ENCODE measurements around the gene FGFR1OP2. TPM values are rescaled to one million over a fixed set of nuclear protein-coding genes. Genes with fewer than 3 reads are reported as not detected.

Gene FGFR1OP2
- total and polyA plus RNA-seq, 2 of the 4 experiments (the other 2 are of a cell fraction) = 26.7 to 31.0 TPM

DNA sequence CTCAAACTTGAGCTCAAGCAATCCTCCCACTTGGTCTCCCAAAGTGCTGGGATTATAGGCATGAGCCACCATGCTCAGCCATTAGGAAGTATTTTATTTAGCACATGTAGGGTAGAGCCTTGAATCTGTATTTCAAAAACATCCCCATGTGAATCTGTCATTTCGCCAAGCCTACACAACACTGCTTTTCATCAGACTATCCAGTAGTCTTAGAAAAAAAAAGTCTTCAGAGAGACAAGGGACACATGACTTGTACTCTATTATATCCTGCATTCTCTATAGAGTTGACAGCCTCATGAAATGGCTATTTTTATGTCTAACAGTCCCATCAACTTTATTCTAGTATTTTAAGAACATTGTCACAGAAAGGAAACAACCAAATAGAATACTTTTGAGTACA is 40.5 kb downstream of the FGFR1OP2 start:
- intact Hi-C loops (cut with micrococcal nuclease) = no loop called here

More for the DNA sequence above, 40.5 kb downstream of the FGFR1OP2 start:
- H2AK5ac ChIP-seq (ENCODE audit: low read depth, low read length) = no peak overlapping the region
- no peak overlapping the region for H4K5ac ChIP-seq (ENCODE audit: low read depth, low read length)
- H2BK15ac ChIP-seq (ENCODE audit: low read depth, low read length) = no peak overlapping the region
- H3K23ac ChIP-seq (ENCODE audit: low read depth, low read length) = no peak overlapping the region
- no peaks in the 10 kb centered on the region for H4K20me1 ChIP-seq (ENCODE audit: insufficient read depth, low read length)
- peaks cover 4% of the 10 kb centered on the region; the same call in 1 of the 2 replicates for H3K36me3 ChIP-seq (ENCODE audit: control insufficient read depth, insufficient read depth, low read length)
- H2BK120ac ChIP-seq (ENCODE audit: low read depth, low read length) = no peak overlapping the region
- no peak for ATAC-seq (ENCODE audit: low read depth)
- CTCF ChIA-PET = no interaction called here
- no peak overlapping the region for H2AK9ac ChIP-seq (replicated peaks; ENCODE audit: low read depth, low read length, poor library complexity)
- H3K56ac ChIP-seq (ENCODE audit: extremely low read depth, insufficient read depth, low read length) = no peak overlapping the region
- no TSS peak for BruUV-seq (replicated peaks)
- H2BK5ac ChIP-seq (ENCODE audit: low read depth, low read length, poor library complexity, severe bottlenecking) = no peak overlapping the region
- no peak overlapping the region for H3K9ac ChIP-seq (ENCODE audit: low read depth, low read length)
- no peak overlapping the region for H3K4me3 ChIP-seq (ENCODE audit: insufficient read depth, low read depth, low read length)
- in situ Hi-C loops (cut with MboI; ENCODE audit: low sequenced_read_pairs) = no loop called here
- DNase-seq = no peak
- H3K4me2 ChIP-seq (ENCODE audit: low read depth, low read length) = no peak overlapping the region
- no peak overlapping the region for H2BK20ac ChIP-seq (ENCODE audit: low read depth, low read length)
- no peak overlapping the region for H3K27ac ChIP-seq (ENCODE audit: insufficient read depth, low read length)
- no peak overlapping the region for H3K18ac ChIP-seq (ENCODE audit: low read depth, low read length)
- WGBS, 2 experiments (ENCODE audit: extremely low coverage in 2 of 2, insufficient read length in 1 of 2) = no CpG with 5 or more reads among the region's 1 CpG
- H3K79me1 ChIP-seq (ENCODE audit: low read depth in 1 of 2, low read length in 2 of 2) = peaks cover 0 to 6% of the 10 kb centered on the region in 2 experiments; a peak in 2 of 4 replicates
- dilution Hi-C loops (cut with HindIII; ENCODE audit: low sequenced_read_pairs, unreplicated experiment) = no loop called here
- H3K4ac ChIP-seq (ENCODE audit: low read depth, low read length) = no peak overlapping the region
- H3K27me3 ChIP-seq (ENCODE audit: control insufficient read depth, insufficient read depth, low read length) = no peaks in the 10 kb centered on the region
- POLR2A ChIA-PET (ENCODE audit: unreplicated experiment) = no interaction called here
- TF ChIP-seq POLR2A (IDR thresholded peaks at IDR 0.05; ENCODE audit: low read depth, low read length) = no peak
- no peak for TF ChIP-seq FOS (IDR thresholded peaks at IDR 0.05; ENCODE audit: low read depth, low read length)
- TF ChIP-seq, protein P1, sequence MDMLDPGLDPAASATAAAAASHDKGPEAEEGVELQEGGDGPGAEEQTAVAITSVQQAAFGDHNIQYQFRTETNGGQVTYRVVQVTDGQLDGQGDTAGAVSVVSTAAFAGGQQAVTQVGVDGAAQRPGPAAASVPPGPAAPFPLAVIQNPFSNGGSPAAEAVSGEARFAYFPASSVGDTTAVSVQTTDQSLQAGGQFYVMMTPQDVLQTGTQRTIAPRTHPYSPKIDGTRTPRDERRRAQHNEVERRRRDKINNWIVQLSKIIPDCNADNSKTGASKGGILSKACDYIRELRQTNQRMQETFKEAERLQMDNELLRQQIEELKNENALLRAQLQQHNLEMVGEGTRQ (IDR thresholded peaks at IDR 0.05; ENCODE audit: low read depth, low read length) = no peak
- no peak for TF ChIP-seq MAZ (IDR thresholded peaks at IDR 0.05; ENCODE audit: borderline replicate concordance, low read depth, low read length)
- no peak for TF ChIP-seq RFX5 (IDR thresholded peaks at IDR 0.05; ENCODE audit: low read depth, low read length)
- no peak for TF ChIP-seq MXI1 (IDR thresholded peaks at IDR 0.05; ENCODE audit: borderline replicate concordance, low read depth, low read length)
- TF ChIP-seq, protein P2, sequence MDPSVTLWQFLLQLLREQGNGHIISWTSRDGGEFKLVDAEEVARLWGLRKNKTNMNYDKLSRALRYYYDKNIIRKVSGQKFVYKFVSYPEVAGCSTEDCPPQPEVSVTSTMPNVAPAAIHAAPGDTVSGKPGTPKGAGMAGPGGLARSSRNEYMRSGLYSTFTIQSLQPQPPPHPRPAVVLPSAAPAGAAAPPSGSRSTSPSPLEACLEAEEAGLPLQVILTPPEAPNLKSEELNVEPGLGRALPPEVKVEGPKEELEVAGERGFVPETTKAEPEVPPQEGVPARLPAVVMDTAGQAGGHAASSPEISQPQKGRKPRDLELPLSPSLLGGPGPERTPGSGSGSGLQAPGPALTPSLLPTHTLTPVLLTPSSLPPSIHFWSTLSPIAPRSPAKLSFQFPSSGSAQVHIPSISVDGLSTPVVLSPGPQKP (IDR thresholded peaks at IDR 0.05; ENCODE audit: borderline replicate concordance, low read depth, low read length) = no peak
- no peak for TF ChIP-seq BHLHE40 (IDR thresholded peaks at IDR 0.05; ENCODE audit: low read depth, low read length)
- no peak for TF ChIP-seq MAFK (IDR thresholded peaks at IDR 0.05; ENCODE audit: low read depth, low read length)
- no peak for TF ChIP-seq RAD21 (IDR thresholded peaks at IDR 0.05; ENCODE audit: low read length)
- TF ChIP-seq CHD1 (IDR thresholded peaks at IDR 0.05; ENCODE audit: low read depth, low read length) = no peak
- no peak for TF ChIP-seq SMC3 (IDR thresholded peaks at IDR 0.05; ENCODE audit: low read depth, low read length)
- TF ChIP-seq, protein P3, sequence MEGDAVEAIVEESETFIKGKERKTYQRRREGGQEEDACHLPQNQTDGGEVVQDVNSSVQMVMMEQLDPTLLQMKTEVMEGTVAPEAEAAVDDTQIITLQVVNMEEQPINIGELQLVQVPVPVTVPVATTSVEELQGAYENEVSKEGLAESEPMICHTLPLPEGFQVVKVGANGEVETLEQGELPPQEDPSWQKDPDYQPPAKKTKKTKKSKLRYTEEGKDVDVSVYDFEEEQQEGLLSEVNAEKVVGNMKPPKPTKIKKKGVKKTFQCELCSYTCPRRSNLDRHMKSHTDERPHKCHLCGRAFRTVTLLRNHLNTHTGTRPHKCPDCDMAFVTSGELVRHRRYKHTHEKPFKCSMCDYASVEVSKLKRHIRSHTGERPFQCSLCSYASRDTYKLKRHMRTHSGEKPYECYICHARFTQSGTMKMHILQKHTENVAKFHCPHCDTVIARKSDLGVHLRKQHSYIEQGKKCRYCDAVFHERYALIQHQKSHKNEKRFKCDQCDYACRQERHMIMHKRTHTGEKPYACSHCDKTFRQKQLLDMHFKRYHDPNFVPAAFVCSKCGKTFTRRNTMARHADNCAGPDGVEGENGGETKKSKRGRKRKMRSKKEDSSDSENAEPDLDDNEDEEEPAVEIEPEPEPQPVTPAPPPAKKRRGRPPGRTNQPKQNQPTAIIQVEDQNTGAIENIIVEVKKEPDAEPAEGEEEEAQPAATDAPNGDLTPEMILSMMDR (conservative IDR thresholded peaks at IDR 0.05; ENCODE audit: low read depth, low read length) = no peak
- TF ChIP-seq RCOR1 (IDR thresholded peaks at IDR 0.05; ENCODE audit: insufficient replicate concordance, low read length) = no peak
- TF ChIP-seq CEBPB (IDR thresholded peaks at IDR 0.05; ENCODE audit: low read depth, low read length) = no peak
- H2AFZ ChIP-seq (replicated peaks; ENCODE audit: low read length, poor library complexity) = no peak overlapping the region
- peaks cover 5% of the 10 kb centered on the region for H3K9me1 ChIP-seq (ENCODE audit: insufficient read depth, low read length)
- H3K14ac ChIP-seq (replicated peaks; ENCODE audit: low read depth, low read length) = no peak overlapping the region
- H3K4me1 ChIP-seq (ENCODE audit: control insufficient read depth, insufficient read depth, low read length) = no peaks in the 10 kb centered on the region
- H4K8ac ChIP-seq (ENCODE audit: low read depth in 2 of 2, low read length in 2 of 2) = no peak overlapping the region
- H3K9me3 ChIP-seq (ENCODE audit: control insufficient read depth, insufficient read depth, low read length) = no peaks in the 10 kb centered on the region
- no peak overlapping the region for H4K91ac ChIP-seq (ENCODE audit: insufficient read depth, low read depth, low read length)

All from IMR-90 (cell line).